Pulmonary artery endothelial cell (primary cell): Measurements from ENCODE around the gene ZNF652. TPM values are rescaled to one million over a fixed set of nuclear protein-coding genes. Genes with fewer than 3 reads are reported as not detected.
"Not testable (repeated sequence)": the region's sequence is repeated elsewhere in the genome, so short reads cannot be mapped to it uniquely, and the experiment has no call there.

ENCODE experiments used
- DNase-seq: peaks from one replicate; pipeline ENCODE4 v3.0.0-alpha.2; 2011; ENCODE audit warnings: low read depth, low spot score
- total RNA-seq: library from RNA; depleted of rRNA; stranded (reverse); fragments of >200 nt; gene quantifications from 2 replicates; pipeline ENCODE4 v1.2.3, GENCODE V29; 2014

The ZNF652 gene
- total RNA-seq, 1 donor from 2014 or later = 7.2 TPM

DNA sequence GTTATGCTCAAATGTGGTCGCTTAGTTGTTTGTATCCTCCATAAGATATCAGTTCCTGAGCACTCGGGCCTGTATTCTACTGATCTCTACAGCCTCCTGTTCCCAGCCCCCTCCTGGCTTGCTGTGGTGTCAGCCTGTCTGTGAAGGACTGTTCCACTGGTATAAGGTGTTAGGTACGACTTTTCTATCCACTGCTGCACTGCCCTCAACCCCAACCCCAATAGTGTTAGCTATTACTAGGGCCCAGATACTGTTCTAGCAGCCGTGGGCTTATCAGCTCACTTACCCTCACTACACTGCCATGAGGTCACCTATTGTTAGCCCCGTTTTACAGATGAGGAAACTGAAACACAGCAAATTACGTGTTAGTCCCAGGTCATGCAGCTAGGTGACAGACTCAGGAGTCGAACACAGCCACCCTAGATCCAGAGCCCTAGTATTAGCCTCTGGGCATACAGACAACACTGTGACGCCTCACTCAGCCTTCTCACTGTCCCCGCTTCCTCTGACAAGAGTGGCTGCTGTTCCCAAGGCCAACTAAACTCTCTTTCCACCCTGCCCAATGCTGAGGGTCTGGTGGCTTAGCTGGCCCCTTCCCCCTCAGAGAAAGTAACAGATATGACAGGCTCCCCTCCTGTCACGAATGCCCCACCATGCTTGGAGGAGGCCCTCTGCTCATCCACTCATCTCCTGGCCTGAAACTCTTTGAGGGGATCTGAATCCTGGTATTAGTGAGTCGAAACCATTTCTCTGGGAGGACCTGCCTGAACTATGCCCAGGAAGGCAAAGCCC, 25.6 kb upstream of the ZNF652 start:
- DNase-seq = no peak

DNA sequence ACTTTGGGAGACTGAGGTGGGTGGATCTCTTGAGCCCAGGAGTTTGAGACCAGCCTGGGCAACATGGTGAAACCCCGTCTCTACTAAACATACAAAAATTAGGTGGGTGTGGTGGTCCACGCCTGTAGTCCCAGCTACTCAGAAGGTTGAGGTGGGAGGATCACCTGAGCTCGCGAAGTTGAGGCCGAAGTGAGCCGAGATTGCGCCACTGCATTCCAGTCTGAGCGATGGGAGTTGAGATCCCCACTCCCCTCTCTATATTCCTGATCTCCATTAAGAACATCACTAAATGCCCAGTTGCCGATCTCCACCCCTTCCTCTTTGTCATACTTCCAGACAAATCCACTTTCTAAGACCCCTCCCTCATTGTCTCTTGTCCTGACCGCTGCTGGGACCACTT, 24.3 kb upstream of the ZNF652 start:
- no peak for DNase-seq

DNA sequence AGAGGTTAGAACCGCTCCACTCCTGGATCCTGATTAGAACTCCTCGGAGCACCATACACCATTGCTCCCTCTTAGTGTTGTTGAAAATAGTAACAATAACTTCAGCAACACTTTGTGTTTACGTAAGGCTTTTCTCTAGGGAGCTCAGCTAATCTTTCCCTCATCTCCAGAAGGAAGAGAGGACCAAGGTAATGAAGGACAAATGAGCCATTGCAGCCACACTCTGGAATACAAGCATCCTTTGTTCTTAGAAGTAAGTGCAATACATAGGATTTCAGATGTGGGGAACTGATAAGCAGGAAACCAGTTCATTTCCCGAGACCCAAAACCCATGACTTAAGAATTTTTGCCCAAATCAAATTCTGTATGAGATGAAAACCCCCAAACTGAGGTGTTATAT, 22.9 kb upstream of the ZNF652 start:
- DNase-seq = no peak

DNA sequence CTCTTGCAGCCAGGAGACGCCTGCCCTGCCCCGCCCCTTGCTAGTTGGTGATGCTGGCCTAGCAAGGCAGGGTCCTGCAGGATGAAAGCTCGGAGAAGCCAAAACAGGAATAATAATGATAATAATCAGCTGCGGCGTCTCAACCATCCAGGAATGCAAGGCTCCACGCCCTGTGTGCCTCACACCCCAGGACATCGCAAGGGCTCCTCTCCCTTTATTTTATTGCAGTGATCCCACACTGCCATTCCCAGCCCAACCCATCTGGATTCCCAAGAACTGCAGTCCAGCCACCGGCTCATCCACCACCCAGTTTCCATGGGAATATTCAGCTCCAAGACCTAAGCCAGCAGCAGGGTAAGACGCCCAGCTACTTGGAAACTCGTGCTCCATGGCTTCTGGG, 21.0 kb upstream of the ZNF652 start:
- no peak for DNase-seq

DNA sequence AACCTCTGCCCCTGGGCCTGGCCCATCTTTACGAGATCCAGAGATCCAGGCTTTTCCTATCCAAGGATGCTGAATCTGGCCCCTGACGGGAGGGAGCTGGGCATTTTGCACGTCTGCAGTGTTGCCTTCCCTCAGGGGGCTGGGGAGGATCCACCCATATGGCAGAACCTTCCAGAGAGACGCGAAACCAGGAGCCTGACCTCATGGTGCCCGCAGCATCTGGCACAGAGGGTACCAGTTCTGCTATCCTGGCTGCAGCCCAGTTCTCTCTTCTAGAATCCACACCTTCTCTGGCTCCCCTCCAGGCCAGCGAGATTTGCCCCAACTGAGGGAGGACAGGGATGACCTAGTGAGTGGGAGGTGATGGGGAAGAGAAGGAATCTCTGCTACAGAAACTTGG, 20.5 kb upstream of the ZNF652 start:
- DNase-seq = no peak

GRCh38 chr17:49381793-49382192, 19.7 kb upstream of the ZNF652 start:
- no peak for DNase-seq

GRCh38 chr17:49381033-49381432, 19.0 kb upstream of the ZNF652 start:
- no peak for DNase-seq

DNA sequence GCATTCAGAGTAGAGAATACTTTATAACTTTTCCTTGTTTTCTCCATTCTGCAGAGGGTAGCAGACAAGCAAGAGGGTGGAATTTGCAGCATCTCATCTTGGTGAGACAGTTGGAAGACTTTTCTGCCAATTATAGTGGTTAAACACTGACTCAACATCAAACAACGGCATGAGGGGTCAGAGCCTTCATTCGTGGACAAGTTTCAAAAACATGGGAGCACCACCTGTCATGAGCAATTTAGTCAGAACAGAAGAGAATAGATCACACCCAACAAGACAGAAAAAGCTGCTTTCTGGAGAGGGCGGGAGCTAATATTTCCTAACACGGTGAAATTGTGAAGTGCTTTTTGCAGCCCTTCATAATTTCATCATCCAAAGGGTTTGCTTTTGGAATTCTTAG, 17.9 kb upstream of the ZNF652 start:
- no peak for DNase-seq

DNA sequence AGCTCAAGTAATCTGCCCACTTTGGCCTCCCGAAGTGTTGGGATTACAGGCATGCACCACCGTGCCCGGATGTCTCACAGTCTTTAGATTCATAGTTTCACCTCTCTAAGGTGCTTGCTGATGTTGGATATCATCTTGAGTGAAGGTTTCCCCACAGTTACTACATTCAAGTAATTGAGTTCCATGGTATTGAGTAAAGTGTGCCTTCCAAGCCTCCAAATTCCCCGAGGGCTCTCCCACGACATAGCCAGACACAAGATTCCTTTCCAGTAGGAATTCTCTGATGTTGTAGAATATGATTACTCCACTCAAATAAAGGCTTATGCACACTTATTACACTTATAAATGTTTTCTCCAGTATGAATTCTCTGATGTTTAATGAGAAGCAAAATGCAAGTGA, 16.3 kb upstream of the ZNF652 start:
- no peak for DNase-seq

- no peak for DNase-seq
These were observed 13.5 kb upstream of the ZNF652 start for GRCh38 chr17:49375544-49375943.

DNA sequence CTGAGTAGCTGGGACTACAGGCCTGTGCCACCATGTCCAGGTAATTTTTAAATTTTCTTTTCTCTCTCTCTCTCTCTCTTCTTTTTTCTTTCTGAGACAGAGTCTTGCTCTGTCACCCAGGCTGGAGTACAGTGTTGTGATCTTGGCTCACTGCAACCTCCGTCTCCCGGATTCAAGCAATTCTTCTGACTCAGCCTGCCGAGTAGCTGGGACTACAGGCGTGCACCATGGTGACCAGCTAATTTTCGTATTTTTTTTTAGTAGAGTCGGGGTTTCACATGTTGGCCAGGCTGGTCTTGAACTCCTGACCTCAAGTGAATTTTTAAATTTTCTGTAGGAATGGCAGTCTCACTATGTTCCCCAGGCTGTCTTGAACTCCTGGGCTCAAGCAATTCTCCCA, 11.1 kb upstream of the ZNF652 start:
- DNase-seq = no peak

DNA sequence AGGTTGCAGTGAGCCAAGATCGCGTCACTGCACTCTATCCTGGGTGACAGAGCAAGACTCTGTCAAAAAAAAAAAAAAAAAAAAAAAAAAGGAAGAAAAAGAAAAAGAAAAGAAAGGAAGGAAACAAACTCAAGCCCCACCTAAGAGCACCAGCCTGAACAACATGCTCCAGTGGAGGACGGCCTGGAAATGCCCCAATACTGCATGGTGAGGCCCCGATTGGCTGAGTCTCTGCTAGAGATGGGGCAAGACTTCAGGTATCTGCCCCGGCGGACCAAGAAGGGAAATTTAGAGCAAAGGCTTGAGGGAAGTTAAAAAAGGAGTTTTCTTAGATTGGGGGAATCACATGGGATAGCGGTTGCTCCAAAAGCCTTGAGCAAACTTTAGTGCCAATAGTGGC, 10.4 kb upstream of the ZNF652 start:
- DNase-seq = no peak

- no peak for DNase-seq
These were observed 9.2 kb upstream of the ZNF652 start for GRCh38 chr17:49370971-49371834.

DNA sequence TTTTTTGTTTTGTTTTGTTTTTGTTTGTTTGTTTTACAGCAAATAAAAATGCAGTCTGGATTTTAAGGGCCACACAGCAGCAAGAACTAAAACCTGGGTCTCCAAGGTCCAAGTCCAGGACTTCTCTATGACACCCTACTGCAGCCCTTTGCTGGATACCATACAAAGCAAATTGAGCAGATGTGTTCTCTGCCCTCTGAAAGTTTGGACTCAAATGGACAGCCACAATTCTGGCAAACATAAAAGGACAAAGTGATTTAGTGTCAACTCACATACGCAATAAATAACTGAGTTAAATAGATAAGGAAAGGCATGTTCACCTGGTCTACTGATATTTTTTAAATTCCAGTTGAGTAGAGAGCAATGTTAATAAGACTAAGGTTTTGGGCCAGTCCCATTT, 7.7 kb upstream of the ZNF652 start:
- DNase-seq = no peak

DNA sequence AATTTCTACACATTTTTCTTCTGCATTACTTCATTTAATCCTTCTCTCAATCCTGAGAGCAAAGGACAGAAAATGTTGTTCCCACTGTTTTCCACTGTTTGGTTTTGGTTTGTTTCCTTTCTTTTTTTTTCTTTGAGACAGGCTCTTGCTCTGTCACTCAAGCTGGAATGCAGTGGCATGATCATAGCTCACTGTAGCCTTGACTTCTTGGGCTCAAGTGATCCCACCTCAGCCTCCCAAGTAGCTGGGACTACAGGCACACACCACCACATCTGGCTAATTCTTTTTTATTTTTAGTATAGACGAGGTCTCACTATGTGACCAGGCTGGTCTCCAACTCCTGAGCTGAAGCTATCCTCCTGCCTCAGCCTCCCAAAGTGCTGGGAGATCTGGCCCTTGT, 7.0 kb upstream of the ZNF652 start:
- no peak for DNase-seq

DNA sequence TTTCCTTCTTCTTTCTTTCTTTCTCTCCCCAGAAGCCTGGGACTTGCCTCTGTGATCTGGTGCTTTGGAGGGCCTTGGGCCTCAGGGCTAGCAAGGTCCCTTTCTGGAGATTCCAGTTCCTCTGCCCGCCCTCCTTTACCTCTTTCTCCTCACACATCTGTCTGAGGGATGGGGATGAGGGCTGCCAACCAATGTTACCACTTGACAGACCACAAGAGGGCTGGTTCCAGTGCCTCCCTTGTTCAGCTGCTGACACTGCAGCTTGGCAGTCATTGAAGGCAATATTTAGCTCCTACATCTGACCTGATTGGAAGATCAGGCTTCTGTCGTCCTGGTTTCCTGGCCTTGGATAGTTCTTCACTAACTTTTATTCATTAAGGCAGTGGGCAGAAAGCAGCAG, 3.6 kb upstream of the ZNF652 start:
- no peak for DNase-seq

GRCh38 chr17:49365126-49365525, 3.1 kb upstream of the ZNF652 start:
- not testable (repeated sequence) for DNase-seq

DNA sequence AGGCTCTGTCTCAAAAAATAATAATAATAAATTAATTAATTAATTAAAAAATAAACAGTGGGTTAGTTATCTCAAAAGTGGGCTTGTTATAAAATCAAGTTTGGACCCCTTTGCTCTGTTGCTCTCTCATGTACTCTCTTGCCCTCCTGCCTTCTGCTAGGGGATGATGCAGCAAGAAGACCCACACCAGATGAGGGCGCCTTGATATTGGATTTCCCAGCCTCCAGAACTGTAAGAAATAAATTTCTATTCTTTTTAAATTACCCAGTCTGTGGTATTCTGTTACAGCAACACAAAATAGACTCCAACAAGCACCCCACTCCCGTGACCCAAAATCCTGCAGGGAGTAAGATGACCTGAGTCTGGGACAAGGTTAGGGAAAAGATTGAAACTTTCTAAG, 2.1 kb upstream of the ZNF652 start:
- DNase-seq = no peak

DNA sequence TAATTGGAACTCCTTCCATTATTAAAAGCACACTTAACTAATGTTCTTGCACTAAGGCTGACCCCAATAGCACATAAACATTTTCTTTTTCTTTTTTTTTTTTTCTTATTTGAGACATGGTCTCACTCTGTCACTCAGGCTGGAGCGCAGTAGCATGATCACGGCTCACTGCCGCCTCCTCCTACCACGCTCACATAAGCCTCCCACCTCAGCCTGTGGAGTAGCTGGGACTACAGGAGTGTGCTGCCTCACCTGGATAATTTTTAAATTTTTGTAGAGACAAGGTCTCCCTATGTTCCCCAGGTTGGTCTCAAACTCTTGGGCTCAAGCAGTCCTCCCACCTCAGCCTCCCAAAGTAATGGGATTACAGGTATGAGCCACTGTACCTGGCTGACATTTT, 1.2 kb upstream of the ZNF652 start:
- DNase-seq = no peak

DNA sequence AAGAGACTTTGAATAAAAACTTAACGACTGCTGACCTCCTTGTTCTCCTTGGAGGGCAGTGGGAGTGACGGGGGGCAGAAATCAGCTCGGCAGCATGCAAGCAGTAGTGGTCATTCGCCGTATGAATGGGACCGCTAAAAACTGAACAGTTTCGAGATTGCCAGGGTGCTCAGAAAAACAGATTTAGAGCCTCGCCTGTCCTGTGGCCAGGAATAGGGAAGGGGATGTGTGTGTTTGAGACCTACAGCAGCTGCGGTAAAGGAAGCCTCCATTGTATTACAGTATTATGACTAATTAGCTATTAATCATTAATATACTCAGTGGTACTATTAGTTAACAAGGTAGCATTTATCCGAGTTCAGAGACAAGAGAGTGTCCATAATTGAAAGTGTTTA, 670 bp upstream of the ZNF652 start:
- no peak for DNase-seq

GRCh38 chr17:49361129-49361901, 735 bp downstream of the ZNF652 start:
- no peak for DNase-seq

GRCh38 chr17:49360796-49361128, 1.3 kb downstream of the ZNF652 start:
- no peak for DNase-seq
